ENCODE measurements around the gene ZNF335. TPM values are rescaled to one million over a fixed set of nuclear protein-coding genes. Genes with fewer than 3 reads are reported as not detected.

Gene ZNF335
- total and polyA plus RNA-seq, 2 of the 13 experiments (the other 11 are each of a cell fraction or from before 2014, with no cell fraction given) = 9.7 to 13.7 TPM

DNA sequence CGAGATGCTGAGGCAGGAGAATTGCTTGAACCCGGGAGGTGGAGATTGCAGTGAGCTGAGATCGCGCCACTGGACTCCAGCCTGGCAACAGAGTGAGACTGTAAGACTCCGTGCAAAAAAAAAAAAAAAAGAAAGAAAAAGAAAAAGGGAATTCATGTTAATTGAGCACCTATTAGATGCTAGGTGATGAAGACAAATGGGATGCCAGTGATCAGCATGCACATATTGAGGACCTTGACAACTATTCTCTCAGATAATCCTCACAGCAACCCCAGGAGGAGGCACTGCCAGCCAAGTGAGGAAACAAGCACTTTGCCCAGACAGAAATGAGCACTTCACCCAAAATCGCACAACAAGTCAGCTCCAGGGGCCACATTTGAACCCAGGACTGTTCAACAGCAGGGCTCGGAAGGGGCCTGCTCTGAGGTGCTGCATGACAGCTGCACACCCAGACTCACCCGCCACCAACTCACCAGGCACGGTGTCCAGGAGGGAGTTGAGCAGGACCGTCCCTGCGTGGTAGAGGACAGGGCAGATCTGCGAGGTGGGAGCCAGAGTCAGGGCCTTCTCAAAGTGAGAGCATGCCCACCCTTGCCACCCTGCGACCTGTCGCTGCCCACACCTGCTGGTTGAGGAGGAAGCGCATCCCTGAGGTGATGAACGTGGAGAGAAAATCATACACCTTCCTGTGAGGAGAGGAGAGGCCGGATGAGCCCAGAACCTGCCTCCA lies 64.6 kb downstream of the ZNF335 start:
- in situ Hi-C loops (cut with HindIII; ENCODE audit: extremely low pct_ligation_motif_present, low pct_unique_long_range_greater_than_20kb) = no loop called here
- no TSS peak for BruUV-seq (replicated peaks)
- no peak for DNase-seq (ENCODE audit: low spot score)
- H3K36me3 ChIP-seq (replicated peaks in 1 of 2; ENCODE audit: control insufficient read depth in 1 of 2, insufficient read depth in 2 of 2, low read length in 2 of 2) = no peaks in the 10 kb centered on the region
- H2AFZ ChIP-seq (ENCODE audit: low read length) = no peak overlapping the region
- no peaks in the 10 kb centered on the region; a peak in 1 of 5 replicates for H3K27me3 ChIP-seq (ENCODE audit: control insufficient read depth in 1 of 2, insufficient read depth in 2 of 2, low read length in 2 of 2)
- no peaks in the 10 kb centered on the region for H3K79me2 ChIP-seq (ENCODE audit: insufficient read depth, low read length)
- no peak overlapping the region for H3K27ac ChIP-seq (ENCODE audit: extremely low read length, insufficient read depth, low read length)
- ChIA-PET CTCF (ENCODE audit: low intra/inter-chr PET ratio, low total read pairs) (no interaction called here), POLR2A (interaction anchor here (5.6 to 8.8 kb wide), 2 partner anchors 12 to 15 kb away, joined by 62 to 164 read pairs; partner anchors contain the start of genes CTSA and NEURL2)
- 87% methylated on average over 17 of the region's 17 CpGs for WGBS (ENCODE audit: low lambda C conversion rate)
- intact Hi-C loops (cut with micrococcal nuclease; ENCODE audit: unreplicated experiment) = no loop called here
- H3K9ac ChIP-seq (ENCODE audit: insufficient read depth, low read depth, low read length) = no peak overlapping the region
- no peak overlapping the region for H3K4me2 ChIP-seq (ENCODE audit: low read depth, low read length)
- H3K9me3 ChIP-seq (ENCODE audit: low read length) = no peaks in the 10 kb centered on the region
- H4K20me1 ChIP-seq (ENCODE audit: insufficient read depth, low read length) = no peaks in the 10 kb centered on the region
- peaks cover 68% of the 10 kb centered on the region for H3K4me1 ChIP-seq (ENCODE audit: insufficient read depth, low read length)
- no peak for ATAC-seq
- no peak for FAIRE-seq
- peak; percentile 32; the same call in 1 of the 2 replicates for TF ChIP-seq KDM5B (CRISPR knock-in tag; IDR thresholded peaks at IDR 0.05; ENCODE audit: borderline replicate concordance)
- no peak for TF ChIP-seq ZBTB21 (CRISPR knock-in tag; IDR thresholded peaks at IDR 0.05)
- TF ChIP-seq ZNF274 (CRISPR knock-in tag; IDR thresholded peaks at IDR 0.05) = 0 out of 2 replicates have a peak, but pooled peaks have one; percentile 7
- TF ChIP-seq, protein P1, sequence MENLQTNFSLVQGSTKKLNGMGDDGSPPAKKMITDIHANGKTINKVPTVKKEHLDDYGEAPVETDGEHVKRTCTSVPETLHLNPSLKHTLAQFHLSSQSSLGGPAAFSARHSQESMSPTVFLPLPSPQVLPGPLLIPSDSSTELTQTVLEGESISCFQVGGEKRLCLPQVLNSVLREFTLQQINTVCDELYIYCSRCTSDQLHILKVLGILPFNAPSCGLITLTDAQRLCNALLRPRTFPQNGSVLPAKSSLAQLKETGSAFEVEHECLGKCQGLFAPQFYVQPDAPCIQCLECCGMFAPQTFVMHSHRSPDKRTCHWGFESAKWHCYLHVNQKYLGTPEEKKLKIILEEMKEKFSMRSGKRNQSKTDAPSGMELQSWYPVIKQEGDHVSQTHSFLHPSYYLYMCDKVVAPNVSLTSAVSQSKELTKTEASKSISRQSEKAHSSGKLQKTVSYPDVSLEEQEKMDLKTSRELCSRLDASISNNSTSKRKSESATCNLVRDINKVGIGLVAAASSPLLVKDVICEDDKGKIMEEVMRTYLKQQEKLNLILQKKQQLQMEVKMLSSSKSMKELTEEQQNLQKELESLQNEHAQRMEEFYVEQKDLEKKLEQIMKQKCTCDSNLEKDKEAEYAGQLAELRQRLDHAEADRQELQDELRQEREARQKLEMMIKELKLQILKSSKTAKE (CRISPR knock-in tag; IDR thresholded peaks at IDR 0.05; ENCODE audit: borderline replicate concordance) = no peak
- no peak for TF ChIP-seq ZNF292 (CRISPR knock-in tag; IDR thresholded peaks at IDR 0.05; ENCODE audit: borderline replicate concordance, low read depth)
- TF ChIP-seq, protein P2, sequence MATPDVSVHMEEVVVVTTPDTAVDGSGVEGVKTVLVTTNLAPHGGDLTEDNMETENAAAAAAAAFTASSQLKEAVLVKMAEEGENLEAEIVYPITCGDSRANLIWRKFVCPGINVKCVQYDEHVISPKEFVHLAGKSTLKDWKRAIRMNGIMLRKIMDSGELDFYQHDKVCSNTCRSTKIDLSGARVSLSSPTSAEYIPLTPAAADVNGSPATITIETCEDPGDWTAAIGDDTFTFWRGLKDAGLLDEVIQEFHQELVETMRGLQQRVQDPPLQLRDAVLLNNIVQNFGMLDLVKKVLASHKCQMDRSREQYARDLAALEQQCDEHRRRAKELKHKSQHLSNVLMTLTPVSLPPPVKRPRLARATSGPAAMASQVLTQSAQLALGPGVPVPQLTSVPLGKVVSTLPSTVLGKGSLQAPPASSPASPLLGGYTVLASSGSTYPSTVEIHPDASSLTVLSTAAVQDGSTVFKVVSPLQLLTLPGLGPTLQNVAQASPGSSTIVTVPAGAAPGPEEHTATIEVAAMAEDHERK (CRISPR knock-in tag; IDR thresholded peaks at IDR 0.05; ENCODE audit: low read depth) = no peak
- no peak for TF ChIP-seq NCOA5 (CRISPR knock-in tag; IDR thresholded peaks at IDR 0.05)
- TF ChIP-seq, protein P3, sequence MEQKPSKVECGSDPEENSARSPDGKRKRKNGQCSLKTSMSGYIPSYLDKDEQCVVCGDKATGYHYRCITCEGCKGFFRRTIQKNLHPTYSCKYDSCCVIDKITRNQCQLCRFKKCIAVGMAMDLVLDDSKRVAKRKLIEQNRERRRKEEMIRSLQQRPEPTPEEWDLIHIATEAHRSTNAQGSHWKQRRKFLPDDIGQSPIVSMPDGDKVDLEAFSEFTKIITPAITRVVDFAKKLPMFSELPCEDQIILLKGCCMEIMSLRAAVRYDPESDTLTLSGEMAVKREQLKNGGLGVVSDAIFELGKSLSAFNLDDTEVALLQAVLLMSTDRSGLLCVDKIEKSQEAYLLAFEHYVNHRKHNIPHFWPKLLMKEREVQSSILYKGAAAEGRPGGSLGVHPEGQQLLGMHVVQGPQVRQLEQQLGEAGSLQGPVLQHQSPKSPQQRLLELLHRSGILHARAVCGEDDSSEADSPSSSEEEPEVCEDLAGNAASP (CRISPR knock-in tag; IDR thresholded peaks at IDR 0.05; ENCODE audit: borderline replicate concordance) = no peak
- TF ChIP-seq HNRNPLL (IDR thresholded peaks at IDR 0.05; ENCODE audit: low read depth, low read length, poor library complexity, severe bottlenecking) = peak; percentile 22
- H3K4me3 ChIP-seq (replicated peaks in 1 of 3; ENCODE audit: insufficient read depth in 1 of 3, low read depth in 2 of 3, low read length in 3 of 3) = no peak overlapping the region

Measured in HepG2 (cell line).